ENCODE measurements around the gene OR6T1.

GRCh38 chr11:123920943-123921342, 22.7 kb downstream of the OR6T1 start:
- TF ChIP-seq CTCF (optimal IDR thresholded peaks at IDR 0.05 in 1 of 3, IDR thresholded peaks at IDR 0.05 in 1 of 3, conservative IDR thresholded peaks at IDR 0.05 in 1 of 3; ENCODE audit: extremely low read depth in 1 of 3, insufficient read depth in 2 of 3, low read length in 3 of 3), result no peak
- TF ChIP-seq EZH2 (IDR thresholded peaks at IDR 0.05; ENCODE audit: low read length), result no peak
